Mesenchymal stem cell (in vitro differentiated cells and primary cell): ENCODE data around the gene SNX14.
A peak's percentile ranks its signal among the peaks of the same experiment; 100 is the strongest.

Source experiments
- DNase-seq: peaks from one replicate; pipeline ENCODE4 v3.0.0-alpha.2; 2013
- H2AFZ ChIP-seq: one replicate; pipeline ENCODE4 v1.6.1; 2013; ENCODE audit warnings: low read depth, mild to moderate bottlenecking, control low read depth, inconsistent platforms, low read length, moderate library complexity
- H2AK5ac ChIP-seq: 2 replicates; pipeline ENCODE4 v1.6.1; 2013; ENCODE audit warnings: low read length, moderate library complexity, mild to moderate bottlenecking, inconsistent platforms; ENCODE audit not compliant: severe bottlenecking
- H2BK120ac ChIP-seq: one replicate; pipeline ENCODE4 v1.6.1; 2013; ENCODE audit warnings: low read depth, mild to moderate bottlenecking, inconsistent platforms, low read length, moderate library complexity
- H2BK12ac ChIP-seq, 2 experiments: one replicate each; pipeline ENCODE4 v1.6.1; 2013; ENCODE audit warnings: inconsistent platforms in 2 of 2, low read length in 2 of 2, mild to moderate bottlenecking in 2 of 2, moderate library complexity in 2 of 2, control low read depth in 1 of 2
- H2BK15ac ChIP-seq: one replicate; pipeline ENCODE4 v1.6.1; 2013; ENCODE audit warnings: mild to moderate bottlenecking, low read depth, inconsistent platforms; ENCODE audit not compliant: poor library complexity, severe bottlenecking
- H2BK5ac ChIP-seq: 2 replicates; pipeline ENCODE4 v1.6.1; 2013; ENCODE audit warnings: low read depth, mild to moderate bottlenecking, low read length, control low read depth, inconsistent platforms; ENCODE audit not compliant: poor library complexity, severe bottlenecking
- H3K14ac ChIP-seq, 2 experiments: one replicate each; pipeline ENCODE4 v1.6.1; 2013; ENCODE audit warnings: inconsistent platforms in 2 of 2, low read length in 2 of 2, control low read depth in 1 of 2, mild to moderate bottlenecking in 1 of 2, moderate library complexity in 1 of 2
- H3K18ac ChIP-seq, 2 experiments: one replicate each; pipeline ENCODE4 v1.6.1; 2013; ENCODE audit warnings: inconsistent platforms in 2 of 2, low read length in 2 of 2, control low read depth in 1 of 2, low read depth in 1 of 2, mild to moderate bottlenecking in 1 of 2
- H3K23ac ChIP-seq, 2 experiments: one replicate each; pipeline ENCODE4 v1.6.1; 2013; ENCODE audit warnings: inconsistent platforms in 2 of 2, low read length in 2 of 2, mild to moderate bottlenecking in 2 of 2, moderate library complexity in 2 of 2, control low read depth in 1 of 2
- H3K27ac ChIP-seq: 2 replicates; pipeline ENCODE4 v1.5.1; 2013; ENCODE audit warnings: mild to moderate bottlenecking, moderate library complexity, low read length, control low read depth, inconsistent platforms; ENCODE audit not compliant: poor library complexity, severe bottlenecking
- H3K27me3 ChIP-seq, 2 experiments: 2 replicates each; pipeline versions ENCODE4 v1.6.1 to v1.7.0; 2013; ENCODE audit warnings: low read length in 2 of 2, mild to moderate bottlenecking in 2 of 2, moderate library complexity in 2 of 2, control low read depth in 1 of 2, inconsistent platforms in 1 of 2; ENCODE audit not compliant: control insufficient read depth in 1 of 2, insufficient read depth in 1 of 2
- H3K36me3 ChIP-seq, 2 experiments: 2 replicates each; pipeline versions ENCODE4 v1.6.1 to v1.7.0; 2013; ENCODE audit warnings: low read length in 2 of 2, control low read depth in 1 of 2, inconsistent platforms in 1 of 2, low read depth in 1 of 2, mild to moderate bottlenecking in 1 of 2; ENCODE audit not compliant: insufficient read depth in 2 of 2, control insufficient read depth in 1 of 2
- H3K4ac ChIP-seq, 2 experiments: one replicate each; pipeline ENCODE4 v1.6.1; 2013; ENCODE audit warnings: inconsistent platforms in 2 of 2, low read length in 2 of 2, mild to moderate bottlenecking in 2 of 2, moderate library complexity in 2 of 2, control low read depth in 1 of 2, low read depth in 1 of 2
- H3K4me1 ChIP-seq: 2 replicates; pipeline ENCODE4 v1.6.1; 2013; ENCODE audit warnings: low read depth, low read length, control low read depth; ENCODE audit not compliant: control insufficient read depth, insufficient read depth
- H3K4me2 ChIP-seq: 2 replicates; pipeline ENCODE4 v1.6.1; 2013; ENCODE audit warnings: low read length, mild to moderate bottlenecking, inconsistent platforms; ENCODE audit not compliant: poor library complexity, severe bottlenecking
- H3K4me3 ChIP-seq, 2 experiments: 2 replicates each; pipeline versions ENCODE4 v1.5.1 to v1.7.0; 2013; ENCODE audit warnings: low read length in 2 of 2, mild to moderate bottlenecking in 2 of 2, control low read depth in 1 of 2, low read depth in 1 of 2; ENCODE audit not compliant: insufficient read depth in 1 of 2
- H3K79me1 ChIP-seq: replicated peaks from 2 replicates; pipeline ENCODE4 v1.6.1; 2013; ENCODE audit warnings: mild to moderate bottlenecking, control low read depth, low read length, inconsistent platforms; ENCODE audit not compliant: poor library complexity, severe bottlenecking
- H3K9ac ChIP-seq: 2 replicates; pipeline ENCODE4 v1.7.0; 2013; ENCODE audit warnings: mild to moderate bottlenecking, low read length, moderate library complexity
- H3K9me3 ChIP-seq: 2 replicates; pipeline ENCODE4 v1.7.0; 2013; ENCODE audit warnings: mild to moderate bottlenecking, low read length; ENCODE audit not compliant: control insufficient read depth
- H4K8ac ChIP-seq: one replicate; pipeline ENCODE4 v1.6.1; 2013; ENCODE audit warnings: inconsistent platforms, mild to moderate bottlenecking, low read length, moderate library complexity
- H4K91ac ChIP-seq: one replicate; pipeline ENCODE4 v1.6.1; 2013; ENCODE audit warnings: mild to moderate bottlenecking, low read length, inconsistent platforms
- WGBS: methylation state at CpG from one replicate; pipeline ENCODE4 v1.1.7; 2013; ENCODE audit warnings: mixed read lengths; 5-methylcytosine and 5-hydroxymethylcytosine counted together

Gene SNX14

DNA sequence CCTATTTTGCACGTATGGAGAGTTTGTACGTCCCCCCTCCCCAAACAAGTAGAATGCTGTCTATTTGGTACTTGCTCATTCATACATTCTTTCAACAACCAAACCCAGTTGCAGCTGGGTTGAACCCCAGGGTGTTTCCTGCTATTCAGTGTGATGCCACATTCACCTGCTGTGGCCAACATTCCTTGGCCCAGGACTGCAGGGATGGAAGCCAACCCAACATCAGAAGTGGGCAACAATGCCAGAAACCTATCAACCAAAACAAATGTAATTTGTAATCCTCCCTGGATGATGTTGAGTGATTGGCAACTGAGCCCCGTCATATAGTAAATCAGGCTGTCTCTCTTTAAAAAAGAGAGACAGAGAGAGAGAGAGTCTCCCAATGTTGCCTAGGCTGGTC is 134.9 kb downstream of the SNX14 start:
- Histone ChIP-seq H2AFZ (no peak overlapping the region), H2BK15ac (peak overlapping the region; percentile 29), H2BK5ac (no peak overlapping the region), H3K79me1 (no peaks in the 10 kb centered on the region), H3K4me1 (peaks cover 31% of the 10 kb centered on the region), H3K4me2 (peak overlapping the region; percentile 0), H2AK5ac (no peak overlapping the region), H3K36me3 (peaks cover 12 to 68% of the 10 kb centered on the region in 2 experiments), H3K23ac (no peak overlapping the region), H3K4me3 (peak overlapping the region in 1 of 2 experiments; percentile 99), H3K27me3 (no peaks in the 10 kb centered on the region), H3K14ac (no peak overlapping the region), H2BK120ac (no peak overlapping the region), H4K91ac (no peak overlapping the region), H3K18ac (peak overlapping the region in 1 of 2 experiments; percentile 16), H3K9me3 (no peaks in the 10 kb centered on the region), H4K8ac (no peak overlapping the region), H3K4ac (no peak overlapping the region), H2BK12ac (peak overlapping the region; percentile 7 to 34), H3K27ac (peak overlapping the region; percentile 79), H3K9ac (peak overlapping the region; percentile 85)
- 79% methylated on average over 3 of the region's 3 CpGs for WGBS
- DNase-seq: no peak

DNA sequence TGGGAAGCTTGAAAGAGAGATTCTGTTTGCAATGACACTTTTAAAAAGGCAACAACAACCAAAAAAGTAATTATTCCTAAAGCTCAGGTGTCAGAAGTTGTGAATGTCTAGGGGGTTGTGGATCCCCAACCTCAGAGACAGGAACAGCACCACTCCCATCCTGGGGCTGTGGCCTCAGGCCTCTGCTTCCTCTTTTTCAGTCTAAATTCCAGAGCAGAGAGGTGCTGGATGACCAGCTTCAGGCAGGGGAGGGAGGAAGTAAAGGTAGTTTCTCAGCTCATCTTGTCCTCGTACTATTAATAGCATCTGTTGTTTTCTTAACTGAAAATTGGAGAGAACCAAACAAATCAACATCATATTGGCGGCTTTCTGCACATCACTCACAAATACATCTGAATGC is 135.5 kb downstream of the SNX14 start:
- peak overlapping the region in 1 of 2 experiments; percentile 30 for H3K4ac ChIP-seq
- H3K27me3 ChIP-seq: no peaks in the 10 kb centered on the region
- no peak overlapping the region for H3K23ac ChIP-seq
- no peak overlapping the region for H3K4me2 ChIP-seq
- 8% methylated on average over 2 of the region's 2 CpGs for WGBS
- H3K9me3 ChIP-seq: no peaks in the 10 kb centered on the region
- H4K8ac ChIP-seq: no peak overlapping the region
- H2BK5ac ChIP-seq: no peak overlapping the region
- H2BK12ac ChIP-seq: no peak overlapping the region
- peak overlapping the region in 1 of 2 experiments; percentile 99 for H3K4me3 ChIP-seq
- peaks cover 12 to 74% of the 10 kb centered on the region in 2 experiments for H3K36me3 ChIP-seq
- H3K14ac ChIP-seq: no peak overlapping the region
- peak overlapping the region; percentile 79 for H3K27ac ChIP-seq
- no peak overlapping the region for H2AFZ ChIP-seq
- H3K79me1 ChIP-seq: no peaks in the 10 kb centered on the region
- no peak overlapping the region for H2AK5ac ChIP-seq
- H3K9ac ChIP-seq: peak overlapping the region; percentile 85
- H3K18ac ChIP-seq: peak overlapping the region in 1 of 2 experiments; percentile 61
- peaks cover 35% of the 10 kb centered on the region for H3K4me1 ChIP-seq
- no peak overlapping the region for H2BK15ac ChIP-seq
- DNase-seq: no peak
- H2BK120ac ChIP-seq: no peak overlapping the region
- no peak overlapping the region for H4K91ac ChIP-seq

DNA sequence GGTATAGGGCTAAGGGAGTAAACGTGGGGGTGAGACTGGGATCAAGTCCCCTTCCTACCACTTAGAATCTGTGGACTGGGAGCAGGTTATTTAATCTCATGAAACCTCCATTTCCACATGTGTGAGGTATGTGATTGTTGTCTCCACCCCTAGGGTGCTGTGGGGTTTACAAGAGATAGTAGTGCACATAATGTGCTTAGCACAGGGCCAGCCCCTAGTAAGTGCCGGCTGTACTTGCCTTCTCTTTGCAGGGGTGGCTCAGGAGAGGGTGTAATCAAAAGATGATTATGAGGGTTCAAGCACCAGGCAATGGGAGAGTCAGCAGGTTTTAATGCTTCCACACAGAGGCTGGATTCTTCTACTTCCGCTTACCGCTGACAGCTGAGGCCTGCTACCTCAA is 136.9 kb downstream of the SNX14 start:
- Histone ChIP-seq H3K36me3 (peaks cover 7 to 76% of the 10 kb centered on the region in 2 experiments), H3K4ac (peak overlapping the region; percentile 9 to 41), H3K4me3 (peak overlapping the region in 1 of 2 experiments; percentile 99), H4K91ac (no peak overlapping the region), H3K79me1 (no peaks in the 10 kb centered on the region), H2AK5ac (peak overlapping the region; percentile 27), H3K9me3 (no peaks in the 10 kb centered on the region), H3K27me3 (no peaks in the 10 kb centered on the region), H3K27ac (peak overlapping the region; percentile 79), H2BK12ac (peak overlapping the region in 1 of 2 experiments; percentile 80), H3K9ac (peak overlapping the region; percentile 85), H3K18ac (peak overlapping the region in 1 of 2 experiments; percentile 55), H3K14ac (no peak overlapping the region), H2BK5ac (no peak overlapping the region), H3K23ac (peak overlapping the region in 1 of 2 experiments; percentile 32), H3K4me2 (no peak overlapping the region), H3K4me1 (peaks cover 32% of the 10 kb centered on the region), H2BK120ac (no peak overlapping the region), H4K8ac (no peak overlapping the region), H2BK15ac (no peak overlapping the region), H2AFZ (no peak overlapping the region)
- no peak for DNase-seq
- 97% methylated on average over 4 of the region's 4 CpGs for WGBS
